ENCODE measurements around the gene C10orf62. TPM values are rescaled to one million over a fixed set of nuclear protein-coding genes. Genes with fewer than 3 reads are reported as not detected.
"Not testable (repeated sequence)": the region's sequence is repeated elsewhere in the genome, so short reads cannot be mapped to it uniquely, and the experiment has no call there.

The C10orf62 gene
- total and polyA plus RNA-seq, 10 of the 15 experiments (the other 5 are each of a cell fraction or from before 2014, with no cell fraction given) = not detected

GRCh38 chr10:97575127-97575668, 14.3 kb upstream of the C10orf62 start (continued):
- no peak for TF ChIP-seq SPI1 (IDR thresholded peaks at IDR 0.05; ENCODE audit: borderline replicate concordance, insufficient read depth, low read depth, low read length)
- TF ChIP-seq CBX5 (IDR thresholded peaks at IDR 0.05; ENCODE audit: low read depth) = no peak
- no peak for TF ChIP-seq ETV6 (conservative IDR thresholded peaks at IDR 0.05 in 1 of 2, IDR thresholded peaks at IDR 0.05 in 1 of 2; ENCODE audit: borderline replicate concordance in 1 of 2, low read depth in 1 of 2)
- no peak for TF ChIP-seq EED (IDR thresholded peaks at IDR 0.05; ENCODE audit: low read depth)
- TF ChIP-seq BHLHE40 (IDR thresholded peaks at IDR 0.05; ENCODE audit: borderline replicate concordance in 1 of 2, low read depth in 2 of 2, low read length in 1 of 2) = no peak
- no peak for TF ChIP-seq GATAD2B (conservative IDR thresholded peaks at IDR 0.05; ENCODE audit: low read depth)
- no peak for TF ChIP-seq FOXM1 (IDR thresholded peaks at IDR 0.05; ENCODE audit: low read depth, low read length)

GRCh38 chr10:97576487-97576886, 13.0 kb upstream of the C10orf62 start:
- H4K20me1 ChIP-seq (ENCODE audit: control insufficient read depth, insufficient read depth); H3K4me3 ChIP-seq; SMC1A ChIA-PET (ENCODE audit: uncharacterized antibody, unreplicated experiment); BruUV-seq (replicated peaks); ATAC-seq; DNase-seq (ENCODE audit: low read depth, low spot score); RAD21 ChIA-PET (ENCODE audit: unreplicated experiment); H3K4me2 ChIP-seq (ENCODE audit: control insufficient read depth, insufficient read depth); H3K4me1 ChIP-seq (ENCODE audit: control insufficient read depth, insufficient read depth, low read length); intact Hi-C loops (cut with micrococcal nuclease; ENCODE audit: unreplicated experiment); H2AFZ ChIP-seq (ENCODE audit: control insufficient read depth, low read depth, low read length); H3K27me3 ChIP-seq (replicated peaks in 1 of 2; ENCODE audit: control insufficient read depth in 2 of 2, insufficient read depth in 2 of 2, low read length in 1 of 2); H3K36me3 ChIP-seq (ENCODE audit: control insufficient read depth in 2 of 2, insufficient read depth in 2 of 2, low read length in 1 of 2); H3K9ac ChIP-seq (ENCODE audit: control insufficient read depth, insufficient read depth, low read length); in situ Hi-C loops (cut with MboI); FAIRE-seq; H3K27ac ChIP-seq (ENCODE audit: control insufficient read depth, insufficient read depth); H3K79me2 ChIP-seq (ENCODE audit: control insufficient read depth, insufficient read depth, low read length); H3K9me3 ChIP-seq (replicated peaks; ENCODE audit: control insufficient read depth, insufficient read depth, low read length): not testable (repeated sequence)
- CTCF ChIA-PET = interaction anchor here (0.9 to 1.9 kb wide), 3 partner anchors 21 to 32 kb away, joined by 4 to 7 read pairs (median 4); no protein-coding TSS in a partner anchor
- WGBS (ENCODE audit: insufficient coverage, insufficient replicate concordance, low lambda C conversion rate, missing lambda C conversion rate) = 41% methylated on average over 5 of the region's 5 CpGs
- POLR2A ChIA-PET = interaction anchor here (0.6 kb wide), 1 partner anchor 17 kb away, joined by 3 read pairs; no protein-coding TSS in a partner anchor
